ENCODE data around the gene PIM3.

DNA sequence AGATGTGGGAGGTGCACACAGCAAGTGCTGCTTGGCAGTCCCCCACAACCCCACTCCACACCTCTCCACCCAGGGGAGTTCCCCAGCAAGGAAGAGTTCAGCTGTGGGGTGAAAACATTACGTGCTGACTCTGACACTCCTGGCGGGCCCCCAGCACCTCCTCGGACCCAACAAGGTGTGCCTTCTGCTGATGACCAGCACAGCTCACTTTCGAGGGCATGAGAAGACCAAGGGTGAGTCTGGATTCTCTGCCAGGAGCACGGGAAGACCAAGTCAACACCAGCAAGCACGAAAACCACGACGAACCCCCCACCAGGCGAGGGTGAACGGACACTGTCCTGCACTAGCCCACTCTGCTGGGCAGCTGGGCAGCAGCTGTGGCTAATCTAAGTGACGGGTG lies 43.7 kb upstream of the PIM3 start:
- TF ChIP-seq SIN3A (IDR thresholded peaks at IDR 0.05; ENCODE audit: borderline replicate concordance, insufficient read depth, low read depth, low read length) (no peak), POLR2AphosphoS5 (IDR thresholded peaks at IDR 0.05; ENCODE audit: low read depth, low read length) (no peak), TCF7L2 (IDR thresholded peaks at IDR 0.05; ENCODE audit: low read depth, low read length) (no peak)
- TF ChIP-seq, protein P1, sequence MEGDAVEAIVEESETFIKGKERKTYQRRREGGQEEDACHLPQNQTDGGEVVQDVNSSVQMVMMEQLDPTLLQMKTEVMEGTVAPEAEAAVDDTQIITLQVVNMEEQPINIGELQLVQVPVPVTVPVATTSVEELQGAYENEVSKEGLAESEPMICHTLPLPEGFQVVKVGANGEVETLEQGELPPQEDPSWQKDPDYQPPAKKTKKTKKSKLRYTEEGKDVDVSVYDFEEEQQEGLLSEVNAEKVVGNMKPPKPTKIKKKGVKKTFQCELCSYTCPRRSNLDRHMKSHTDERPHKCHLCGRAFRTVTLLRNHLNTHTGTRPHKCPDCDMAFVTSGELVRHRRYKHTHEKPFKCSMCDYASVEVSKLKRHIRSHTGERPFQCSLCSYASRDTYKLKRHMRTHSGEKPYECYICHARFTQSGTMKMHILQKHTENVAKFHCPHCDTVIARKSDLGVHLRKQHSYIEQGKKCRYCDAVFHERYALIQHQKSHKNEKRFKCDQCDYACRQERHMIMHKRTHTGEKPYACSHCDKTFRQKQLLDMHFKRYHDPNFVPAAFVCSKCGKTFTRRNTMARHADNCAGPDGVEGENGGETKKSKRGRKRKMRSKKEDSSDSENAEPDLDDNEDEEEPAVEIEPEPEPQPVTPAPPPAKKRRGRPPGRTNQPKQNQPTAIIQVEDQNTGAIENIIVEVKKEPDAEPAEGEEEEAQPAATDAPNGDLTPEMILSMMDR (IDR thresholded peaks at IDR 0.05), result no peak
- TF ChIP-seq, protein P2, sequence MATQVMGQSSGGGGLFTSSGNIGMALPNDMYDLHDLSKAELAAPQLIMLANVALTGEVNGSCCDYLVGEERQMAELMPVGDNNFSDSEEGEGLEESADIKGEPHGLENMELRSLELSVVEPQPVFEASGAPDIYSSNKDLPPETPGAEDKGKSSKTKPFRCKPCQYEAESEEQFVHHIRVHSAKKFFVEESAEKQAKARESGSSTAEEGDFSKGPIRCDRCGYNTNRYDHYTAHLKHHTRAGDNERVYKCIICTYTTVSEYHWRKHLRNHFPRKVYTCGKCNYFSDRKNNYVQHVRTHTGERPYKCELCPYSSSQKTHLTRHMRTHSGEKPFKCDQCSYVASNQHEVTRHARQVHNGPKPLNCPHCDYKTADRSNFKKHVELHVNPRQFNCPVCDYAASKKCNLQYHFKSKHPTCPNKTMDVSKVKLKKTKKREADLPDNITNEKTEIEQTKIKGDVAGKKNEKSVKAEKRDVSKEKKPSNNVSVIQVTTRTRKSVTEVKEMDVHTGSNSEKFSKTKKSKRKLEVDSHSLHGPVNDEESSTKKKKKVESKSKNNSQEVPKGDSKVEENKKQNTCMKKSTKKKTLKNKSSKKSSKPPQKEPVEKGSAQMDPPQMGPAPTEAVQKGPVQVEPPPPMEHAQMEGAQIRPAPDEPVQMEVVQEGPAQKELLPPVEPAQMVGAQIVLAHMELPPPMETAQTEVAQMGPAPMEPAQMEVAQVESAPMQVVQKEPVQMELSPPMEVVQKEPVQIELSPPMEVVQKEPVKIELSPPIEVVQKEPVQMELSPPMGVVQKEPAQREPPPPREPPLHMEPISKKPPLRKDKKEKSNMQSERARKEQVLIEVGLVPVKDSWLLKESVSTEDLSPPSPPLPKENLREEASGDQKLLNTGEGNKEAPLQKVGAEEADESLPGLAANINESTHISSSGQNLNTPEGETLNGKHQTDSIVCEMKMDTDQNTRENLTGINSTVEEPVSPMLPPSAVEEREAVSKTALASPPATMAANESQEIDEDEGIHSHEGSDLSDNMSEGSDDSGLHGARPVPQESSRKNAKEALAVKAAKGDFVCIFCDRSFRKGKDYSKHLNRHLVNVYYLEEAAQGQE (IDR thresholded peaks at IDR 0.05; ENCODE audit: insufficient read depth in 1 of 2, low read depth in 2 of 2, low read length in 1 of 2), result no peak
